DMS 273 treated with DMSO at 0.1 percent for 48 hours (cell line): ENCODE results near the gene PARN.
A peak's percentile ranks its signal among the peaks of the same experiment; 100 is the strongest.
"Not testable (repeated sequence)": the region's sequence is repeated elsewhere in the genome, so short reads cannot be mapped to it uniquely, and the experiment has no call there.

Source experiments
- DNase-seq: peaks from one replicate; lab custom pipeline; 2025; lab: John Stamatoyannopoulos, UW

Gene PARN, protein sequence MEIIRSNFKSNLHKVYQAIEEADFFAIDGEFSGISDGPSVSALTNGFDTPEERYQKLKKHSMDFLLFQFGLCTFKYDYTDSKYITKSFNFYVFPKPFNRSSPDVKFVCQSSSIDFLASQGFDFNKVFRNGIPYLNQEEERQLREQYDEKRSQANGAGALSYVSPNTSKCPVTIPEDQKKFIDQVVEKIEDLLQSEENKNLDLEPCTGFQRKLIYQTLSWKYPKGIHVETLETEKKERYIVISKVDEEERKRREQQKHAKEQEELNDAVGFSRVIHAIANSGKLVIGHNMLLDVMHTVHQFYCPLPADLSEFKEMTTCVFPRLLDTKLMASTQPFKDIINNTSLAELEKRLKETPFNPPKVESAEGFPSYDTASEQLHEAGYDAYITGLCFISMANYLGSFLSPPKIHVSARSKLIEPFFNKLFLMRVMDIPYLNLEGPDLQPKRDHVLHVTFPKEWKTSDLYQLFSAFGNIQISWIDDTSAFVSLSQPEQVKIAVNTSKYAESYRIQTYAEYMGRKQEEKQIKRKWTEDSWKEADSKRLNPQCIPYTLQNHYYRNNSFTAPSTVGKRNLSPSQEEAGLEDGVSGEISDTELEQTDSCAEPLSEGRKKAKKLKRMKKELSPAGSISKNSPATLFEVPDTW

GRCh38 chr16:14629919-14630619, at the start of gene PARN:
Gene PARN, minus strand, starts transcription at chr16:14630260. Its CDS starts 135 bp downstream, at chr16:14630125.
- peak; percentile 91 for DNase-seq

GRCh38 chr16:14678748-14679497, 48.9 kb upstream of the PARN start:
- no peak for DNase-seq

GRCh38 chr16:14677627-14678026, 47.6 kb upstream of the PARN start:
- no peak for DNase-seq

GRCh38 chr16:14676633-14677032, 46.6 kb upstream of the PARN start:
- DNase-seq, result no peak

DNA sequence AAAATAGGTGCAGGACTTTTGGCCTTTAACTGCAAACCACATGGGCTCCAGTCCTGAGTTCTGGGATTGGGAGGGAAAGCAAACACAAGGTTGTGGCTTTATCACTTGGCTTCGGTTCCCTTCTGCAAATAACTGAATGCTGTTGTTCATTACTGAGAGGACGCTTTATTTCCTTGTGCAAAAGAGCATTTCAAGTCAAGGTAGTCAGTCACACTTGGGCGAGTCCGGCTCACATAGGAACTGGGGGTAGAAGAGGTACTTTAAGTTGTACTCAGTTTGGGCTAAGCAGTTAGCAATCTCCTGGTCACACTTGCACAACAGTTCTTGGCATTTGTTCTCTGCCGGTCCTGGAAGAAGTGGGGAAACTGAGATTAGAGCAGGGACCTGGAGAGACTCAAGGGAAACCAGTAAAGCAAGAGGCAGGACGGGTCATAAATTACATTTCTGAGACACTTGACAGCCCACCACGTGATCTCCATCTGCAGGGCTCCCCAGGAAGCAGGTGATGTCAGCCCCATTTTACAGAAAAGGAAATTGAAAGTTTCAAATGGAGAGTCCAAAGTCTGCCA, 42.4 kb upstream of the PARN start:
- DNase-seq, result no peak

GRCh38 chr16:14669776-14670175, 39.7 kb upstream of the PARN start:
- no peak for DNase-seq

DNA sequence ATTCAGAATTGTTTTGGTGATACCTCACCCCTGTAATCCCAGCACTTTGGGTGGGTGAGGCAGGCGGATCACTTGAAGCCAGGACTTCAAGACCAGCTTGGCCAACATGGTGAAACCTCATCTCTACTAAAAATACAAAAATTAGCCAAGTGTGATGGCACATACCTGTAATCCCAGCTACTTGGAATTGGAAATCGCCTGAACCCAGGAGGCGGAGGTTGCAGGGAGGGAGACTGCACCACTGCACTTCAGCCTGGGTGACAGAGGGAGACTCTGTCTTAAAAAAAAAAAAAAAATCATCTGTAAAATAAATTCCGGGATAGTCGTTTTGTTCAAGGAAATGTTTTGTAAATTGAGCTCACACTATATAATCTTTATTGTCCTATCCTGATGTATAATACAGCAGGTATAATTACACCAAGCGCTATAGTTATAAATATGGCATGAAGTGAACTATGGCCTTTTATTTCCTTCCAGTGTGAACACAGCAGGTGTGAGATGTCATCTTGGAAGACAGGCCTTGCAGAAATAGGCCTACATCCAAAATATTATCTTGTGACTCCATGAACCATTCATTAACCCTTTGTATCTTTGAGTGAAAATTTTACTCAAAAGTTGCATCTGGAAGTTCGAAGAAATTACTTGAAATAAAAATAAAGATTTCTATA, 38.6 kb upstream of the PARN start:
- DNase-seq, result no peak

DNA sequence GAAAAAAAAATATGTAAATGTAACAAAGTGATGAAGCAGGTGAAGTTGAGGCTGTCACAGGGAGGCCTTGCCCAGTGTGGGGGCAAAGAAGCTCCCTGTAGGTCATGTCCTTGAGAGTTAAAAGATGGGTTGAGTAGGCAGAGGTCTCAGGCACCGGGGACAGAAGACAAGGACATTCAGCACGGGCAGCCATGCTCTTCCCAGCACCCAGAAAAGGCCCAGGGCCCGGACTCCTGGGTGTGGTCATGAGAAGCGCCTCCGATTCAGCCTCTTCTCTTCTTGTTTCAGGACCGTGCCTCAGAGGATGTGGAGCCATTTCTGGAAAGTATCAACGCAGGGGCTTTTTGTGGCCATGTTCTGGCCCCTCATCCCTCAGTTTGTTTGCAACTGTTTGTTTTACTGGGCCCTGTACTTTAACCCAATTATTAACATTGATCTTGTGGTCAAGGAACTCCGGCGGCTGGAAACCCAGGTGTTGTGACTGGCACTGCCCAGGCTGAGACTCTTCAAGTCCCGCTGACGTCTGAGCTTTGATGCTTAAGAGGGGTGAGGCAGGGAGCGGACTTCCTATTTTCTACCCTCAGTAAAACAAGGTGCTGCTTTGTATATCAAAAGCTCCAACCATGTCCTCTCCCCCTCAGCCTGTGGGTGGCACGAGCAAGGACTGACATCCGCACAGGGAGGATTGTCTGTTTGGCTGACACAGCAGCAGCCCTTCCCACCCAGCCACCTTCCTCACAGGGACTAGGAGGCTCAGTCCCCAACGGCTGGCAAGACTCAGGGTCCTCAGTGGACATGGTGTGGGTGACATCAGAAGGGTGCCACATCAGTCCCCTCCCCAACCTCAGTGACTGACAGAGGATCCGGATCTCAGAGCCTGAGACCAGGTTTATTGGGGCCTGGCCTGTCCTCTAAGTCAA, 37.5 kb upstream of the PARN start:
- no peak for DNase-seq

- no peak for DNase-seq
Observed at GRCh38 chr16:14658063-14658462, 28.0 kb upstream of the PARN start.

DNA sequence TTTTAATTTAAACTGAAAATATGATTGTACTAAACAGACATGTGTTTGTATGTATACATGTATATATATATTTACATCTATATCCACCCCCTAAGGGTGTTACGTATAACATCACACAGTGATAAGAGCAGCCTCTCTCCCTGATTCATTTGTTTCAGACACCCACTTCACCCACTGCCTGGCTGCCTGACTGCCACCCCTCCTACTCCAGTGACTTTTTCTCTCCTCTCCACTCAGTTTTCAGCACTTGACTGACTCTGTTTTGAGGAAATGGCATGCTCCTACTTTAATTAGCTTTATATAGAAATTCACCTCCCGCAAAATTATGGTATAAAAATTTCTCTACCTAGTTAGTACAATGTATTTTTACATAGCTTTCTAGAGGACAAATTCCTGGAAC, 22.7 kb upstream of the PARN start:
- DNase-seq, result no peak

- no peak for DNase-seq
Observed at GRCh38 chr16:14650629-14651028, 20.6 kb upstream of the PARN start.

GRCh38 chr16:14649816-14650215, 19.8 kb upstream of the PARN start:
- DNase-seq, result no peak

DNA sequence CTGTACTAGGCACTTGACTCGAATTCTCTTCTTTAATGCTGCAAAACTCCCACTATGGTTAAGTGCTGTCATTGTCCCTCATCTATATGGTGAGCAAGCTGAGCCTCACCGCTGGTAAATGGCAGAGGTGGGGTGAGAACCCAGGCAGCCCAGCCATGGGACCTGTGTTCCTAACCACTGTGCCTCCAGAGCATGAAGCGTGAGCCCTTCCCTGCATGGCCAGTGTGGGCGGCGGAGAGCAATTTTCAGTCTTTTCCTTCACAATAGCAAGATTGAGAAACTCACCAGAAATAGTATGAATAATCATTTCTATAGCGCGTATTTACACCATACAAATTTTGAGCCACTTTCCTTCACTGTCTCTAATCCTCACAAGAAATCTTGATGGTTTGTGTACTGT, 11.9 kb upstream of the PARN start:
- DNase-seq, result no peak

DNA sequence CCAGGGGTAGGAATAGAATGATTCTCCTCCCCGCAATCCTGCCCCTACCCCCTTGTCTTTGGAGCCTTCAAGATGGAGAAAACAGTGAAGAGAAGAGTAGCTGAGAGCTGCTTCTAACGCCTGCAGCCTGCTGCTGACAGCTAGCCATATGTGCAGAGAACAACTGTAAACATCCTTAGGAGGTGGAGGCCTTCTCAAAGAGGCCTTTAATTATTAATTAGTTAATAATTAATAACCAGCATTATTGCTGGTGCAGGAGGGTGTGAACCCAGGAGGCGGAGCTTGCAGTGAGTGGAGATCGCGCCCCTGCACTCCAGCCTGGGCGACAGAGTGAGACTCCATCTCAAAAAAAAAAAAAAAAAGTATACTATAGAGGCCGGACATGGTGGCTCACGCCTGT, 11.1 kb upstream of the PARN start:
- no peak for DNase-seq

- DNase-seq, result no peak
Observed at GRCh38 chr16:14640538-14640937, 10.5 kb upstream of the PARN start.

- not testable (repeated sequence) for DNase-seq
Observed at GRCh38 chr16:14636951-14637240, 6.8 kb upstream of the PARN start.

DNA sequence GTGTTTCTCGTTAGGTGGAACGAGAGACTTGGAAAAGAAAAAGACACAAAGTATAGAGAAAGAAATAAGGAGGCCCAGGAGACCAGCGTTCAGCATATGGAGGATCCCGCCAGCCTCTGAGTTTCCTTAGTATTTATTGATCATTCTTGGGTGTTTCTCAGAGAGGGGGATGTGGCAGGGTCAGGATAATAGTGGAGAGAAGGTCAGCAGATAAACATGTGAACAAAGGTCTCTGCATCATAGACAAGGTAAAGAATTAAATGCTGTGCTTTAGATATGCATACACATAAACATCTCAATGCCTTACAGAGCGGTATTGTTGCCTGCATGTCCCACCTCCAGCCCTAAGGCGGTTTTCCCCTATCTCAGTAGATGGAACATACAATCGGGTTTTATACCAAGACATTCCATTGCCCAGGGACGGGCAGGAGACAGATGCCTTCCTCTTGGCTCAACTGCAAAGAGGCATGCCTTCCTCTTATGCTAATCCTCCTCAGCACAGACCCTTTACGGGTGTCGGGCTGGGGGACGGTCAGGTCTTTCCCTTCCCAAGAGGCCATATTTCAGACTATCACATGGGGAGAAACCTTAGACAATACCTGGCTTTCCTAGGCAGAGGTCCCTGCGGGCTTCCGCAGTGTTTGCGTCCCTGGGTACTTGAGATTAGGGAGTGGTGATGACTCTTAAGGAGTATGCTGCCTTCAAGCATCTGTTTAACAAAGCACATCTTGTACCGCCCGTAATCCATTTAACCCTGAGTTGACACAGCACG, 6.3 kb upstream of the PARN start:
- not testable (repeated sequence) for DNase-seq

- DNase-seq, result no peak
Observed at GRCh38 chr16:14635395-14636165, 5.5 kb upstream of the PARN start.

- no peak for DNase-seq
Observed at GRCh38 chr16:14634389-14634725, 4.3 kb upstream of the PARN start.
